ENCODE results near the gene LOXHD1.

DNA sequence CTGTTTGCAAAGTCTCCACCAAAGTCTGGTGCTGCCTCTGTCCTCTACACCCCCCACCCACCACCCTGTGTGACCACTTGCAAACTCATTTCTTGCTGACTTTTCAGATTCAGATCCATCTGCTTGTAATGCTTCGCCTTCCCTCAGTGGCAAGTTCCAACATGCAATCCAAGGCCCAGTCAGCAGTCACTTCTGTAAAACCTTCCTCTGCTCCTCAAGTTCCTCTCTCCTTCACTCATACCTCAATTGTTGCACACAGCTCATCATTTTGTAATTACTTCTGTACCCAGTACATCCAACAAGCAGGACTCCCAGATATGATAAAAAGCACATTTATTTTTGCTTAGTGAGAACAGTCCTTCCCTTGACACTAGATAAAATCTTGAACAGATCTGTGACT, 6.5 kb upstream of the LOXHD1 start:
- no peak for TF ChIP-seq SP1 (CRISPR knock-in tag; conservative IDR thresholded peaks at IDR 0.05)
- no peak for TF ChIP-seq SMAD3 (CRISPR knock-in tag; IDR thresholded peaks at IDR 0.05; ENCODE audit: borderline replicate concordance)
- TF ChIP-seq, protein P1, sequence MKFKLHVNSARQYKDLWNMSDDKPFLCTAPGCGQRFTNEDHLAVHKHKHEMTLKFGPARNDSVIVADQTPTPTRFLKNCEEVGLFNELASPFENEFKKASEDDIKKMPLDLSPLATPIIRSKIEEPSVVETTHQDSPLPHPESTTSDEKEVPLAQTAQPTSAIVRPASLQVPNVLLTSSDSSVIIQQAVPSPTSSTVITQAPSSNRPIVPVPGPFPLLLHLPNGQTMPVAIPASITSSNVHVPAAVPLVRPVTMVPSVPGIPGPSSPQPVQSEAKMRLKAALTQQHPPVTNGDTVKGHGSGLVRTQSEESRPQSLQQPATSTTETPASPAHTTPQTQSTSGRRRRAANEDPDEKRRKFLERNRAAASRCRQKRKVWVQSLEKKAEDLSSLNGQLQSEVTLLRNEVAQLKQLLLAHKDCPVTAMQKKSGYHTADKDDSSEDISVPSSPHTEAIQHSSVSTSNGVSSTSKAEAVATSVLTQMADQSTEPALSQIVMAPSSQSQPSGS (CRISPR knock-in tag; IDR thresholded peaks at IDR 0.05; ENCODE audit: borderline replicate concordance, low read depth), result no peak
- TF ChIP-seq, protein P2, sequence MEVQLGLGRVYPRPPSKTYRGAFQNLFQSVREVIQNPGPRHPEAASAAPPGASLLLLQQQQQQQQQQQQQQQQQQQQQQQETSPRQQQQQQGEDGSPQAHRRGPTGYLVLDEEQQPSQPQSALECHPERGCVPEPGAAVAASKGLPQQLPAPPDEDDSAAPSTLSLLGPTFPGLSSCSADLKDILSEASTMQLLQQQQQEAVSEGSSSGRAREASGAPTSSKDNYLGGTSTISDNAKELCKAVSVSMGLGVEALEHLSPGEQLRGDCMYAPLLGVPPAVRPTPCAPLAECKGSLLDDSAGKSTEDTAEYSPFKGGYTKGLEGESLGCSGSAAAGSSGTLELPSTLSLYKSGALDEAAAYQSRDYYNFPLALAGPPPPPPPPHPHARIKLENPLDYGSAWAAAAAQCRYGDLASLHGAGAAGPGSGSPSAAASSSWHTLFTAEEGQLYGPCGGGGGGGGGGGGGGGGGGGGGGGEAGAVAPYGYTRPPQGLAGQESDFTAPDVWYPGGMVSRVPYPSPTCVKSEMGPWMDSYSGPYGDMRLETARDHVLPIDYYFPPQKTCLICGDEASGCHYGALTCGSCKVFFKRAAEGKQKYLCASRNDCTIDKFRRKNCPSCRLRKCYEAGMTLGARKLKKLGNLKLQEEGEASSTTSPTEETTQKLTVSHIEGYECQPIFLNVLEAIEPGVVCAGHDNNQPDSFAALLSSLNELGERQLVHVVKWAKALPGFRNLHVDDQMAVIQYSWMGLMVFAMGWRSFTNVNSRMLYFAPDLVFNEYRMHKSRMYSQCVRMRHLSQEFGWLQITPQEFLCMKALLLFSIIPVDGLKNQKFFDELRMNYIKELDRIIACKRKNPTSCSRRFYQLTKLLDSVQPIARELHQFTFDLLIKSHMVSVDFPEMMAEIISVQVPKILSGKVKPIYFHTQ (CRISPR knock-in tag; IDR thresholded peaks at IDR 0.05), result no peak
- no peak for TF ChIP-seq NFATC4 (CRISPR knock-in tag; IDR thresholded peaks at IDR 0.05)
- TF ChIP-seq KAT7 (CRISPR knock-in tag; IDR thresholded peaks at IDR 0.05; ENCODE audit: borderline replicate concordance), result no peak
- no peak for TF ChIP-seq E2F1 (CRISPR knock-in tag; IDR thresholded peaks at IDR 0.05)
- TF ChIP-seq ESRRA (CRISPR knock-in tag; IDR thresholded peaks at IDR 0.05; ENCODE audit: borderline replicate concordance), result no peak
- TF ChIP-seq, protein P3, sequence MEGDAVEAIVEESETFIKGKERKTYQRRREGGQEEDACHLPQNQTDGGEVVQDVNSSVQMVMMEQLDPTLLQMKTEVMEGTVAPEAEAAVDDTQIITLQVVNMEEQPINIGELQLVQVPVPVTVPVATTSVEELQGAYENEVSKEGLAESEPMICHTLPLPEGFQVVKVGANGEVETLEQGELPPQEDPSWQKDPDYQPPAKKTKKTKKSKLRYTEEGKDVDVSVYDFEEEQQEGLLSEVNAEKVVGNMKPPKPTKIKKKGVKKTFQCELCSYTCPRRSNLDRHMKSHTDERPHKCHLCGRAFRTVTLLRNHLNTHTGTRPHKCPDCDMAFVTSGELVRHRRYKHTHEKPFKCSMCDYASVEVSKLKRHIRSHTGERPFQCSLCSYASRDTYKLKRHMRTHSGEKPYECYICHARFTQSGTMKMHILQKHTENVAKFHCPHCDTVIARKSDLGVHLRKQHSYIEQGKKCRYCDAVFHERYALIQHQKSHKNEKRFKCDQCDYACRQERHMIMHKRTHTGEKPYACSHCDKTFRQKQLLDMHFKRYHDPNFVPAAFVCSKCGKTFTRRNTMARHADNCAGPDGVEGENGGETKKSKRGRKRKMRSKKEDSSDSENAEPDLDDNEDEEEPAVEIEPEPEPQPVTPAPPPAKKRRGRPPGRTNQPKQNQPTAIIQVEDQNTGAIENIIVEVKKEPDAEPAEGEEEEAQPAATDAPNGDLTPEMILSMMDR (IDR thresholded peaks at IDR 0.05), result no peak
- TF ChIP-seq MAX (CRISPR knock-in tag; IDR thresholded peaks at IDR 0.05), result no peak
- TF ChIP-seq NR2C2 (CRISPR knock-in tag; IDR thresholded peaks at IDR 0.05), result no peak
